ENCODE data around the gene TNFSF11. TPM values are rescaled to one million over a fixed set of nuclear protein-coding genes. Genes with fewer than 3 reads are reported as not detected.

The TNFSF11 gene
- polyA plus RNA-seq, 3 donors: not detected

- H3K79me2 ChIP-seq (ENCODE audit: insufficient read depth, low read length): no peaks in the 10 kb centered on the region
- peak; percentile 9 to 44 (median 16) for DNase-seq
- no peak overlapping the region for H3K4me3 ChIP-seq (replicated peaks in 1 of 3; ENCODE audit: low read depth in 2 of 3, low read length in 3 of 3)
- no peaks in the 10 kb centered on the region for H3K36me3 ChIP-seq (replicated peaks in 1 of 2; ENCODE audit: control insufficient read depth in 1 of 2, insufficient read depth in 2 of 2, low read length in 2 of 2)
- H3K9me3 ChIP-seq (replicated peaks in 1 of 2; ENCODE audit: control insufficient read depth in 1 of 2, insufficient read depth in 1 of 2, low read length in 2 of 2): peaks cover 0 to 10% of the 10 kb centered on the region in 2 donors
- no peak for TF ChIP-seq CTCF (IDR thresholded peaks at IDR 0.05)
- no peaks in the 10 kb centered on the region for H4K20me1 ChIP-seq (ENCODE audit: insufficient read depth, low read length)
- no peaks in the 10 kb centered on the region for H3K27me3 ChIP-seq (ENCODE audit: control insufficient read depth in 2 of 2, insufficient read depth in 2 of 2, low read length in 2 of 2)
- Mint-ChIP-seq H3K4me1 (peaks cover 21% of the 10 kb centered on the region), H3K9me3 (peaks cover 7 to 23% (median 17%) of the 10 kb centered on the region in 7 donors), H3K4me3 (peak overlapping the region in 1 of 2 donors; percentile 8), H3K27me3 (ENCODE audit: low read depth in 3 of 3) (peaks cover 0 to 1% (median 0%) of the 10 kb centered on the region in 3 donors), H3K27ac (peak overlapping the region; percentile 19 to 85 (median 68)), H3K36me3 (peaks cover 0 to 6% of the 10 kb centered on the region in 2 donors)
- intact Hi-C loops (cut with micrococcal nuclease): no loop called here
- H3K4me1 ChIP-seq (ENCODE audit: control insufficient read depth in 1 of 2, insufficient read depth in 2 of 2, low read length in 2 of 2): peaks cover 12 to 15% of the 10 kb centered on the region in 2 donors
- no peak overlapping the region for H3K9ac ChIP-seq (ENCODE audit: insufficient read depth, low read length, poor library complexity, severe bottlenecking)
- no peak overlapping the region for H2AFZ ChIP-seq (ENCODE audit: insufficient read depth, low read depth, low read length, poor library complexity, severe bottlenecking)
- WGBS (ENCODE audit: insufficient coverage): 33% methylated on average over 3 of the region's 3 CpGs
- H3K27ac ChIP-seq (ENCODE audit: low read depth in 1 of 2, low read length in 2 of 2): peak overlapping the region; percentile 37 to 40
- H3K4me2 ChIP-seq (replicated peaks; ENCODE audit: extremely low read depth, low read length, poor library complexity, severe bottlenecking): no peak overlapping the region
Observed at GRCh38 chr13:42561752-42562467, 12.0 kb upstream of the TNFSF11 start.

- Histone ChIP-seq H3K27ac (ENCODE audit: low read depth in 1 of 2, low read length in 2 of 2) (no peak overlapping the region), H3K4me3 (replicated peaks in 1 of 3; ENCODE audit: low read depth in 2 of 3, low read length in 3 of 3) (no peak overlapping the region), H3K9ac (ENCODE audit: insufficient read depth, low read length, poor library complexity, severe bottlenecking) (no peak overlapping the region), H4K20me1 (ENCODE audit: insufficient read depth, low read length) (no peaks in the 10 kb centered on the region), H2AFZ (ENCODE audit: insufficient read depth, low read depth, low read length, poor library complexity, severe bottlenecking) (no peak overlapping the region), H3K9me3 (replicated peaks in 1 of 2; ENCODE audit: control insufficient read depth in 1 of 2, insufficient read depth in 1 of 2, low read length in 2 of 2) (peaks cover 0 to 9% of the 10 kb centered on the region in 2 donors), H3K79me2 (ENCODE audit: insufficient read depth, low read length) (no peaks in the 10 kb centered on the region), H3K27me3 (ENCODE audit: control insufficient read depth in 2 of 2, insufficient read depth in 2 of 2, low read length in 2 of 2) (peaks cover 3% of the 10 kb centered on the region in 2 donors), H3K4me1 (ENCODE audit: control insufficient read depth in 1 of 2, insufficient read depth in 2 of 2, low read length in 2 of 2) (no peaks in the 10 kb centered on the region), H3K36me3 (replicated peaks in 1 of 2; ENCODE audit: control insufficient read depth in 1 of 2, insufficient read depth in 2 of 2, low read length in 2 of 2) (no peaks in the 10 kb centered on the region), H3K4me2 (replicated peaks; ENCODE audit: extremely low read depth, low read length, poor library complexity, severe bottlenecking) (no peak overlapping the region)
- intact Hi-C loops (cut with micrococcal nuclease): no loop called here
- peaks cover 0 to 6% of the 10 kb centered on the region in 2 donors for H3K36me3 Mint-ChIP-seq
- peaks cover 1 to 5% (median 1%) of the 10 kb centered on the region in 3 donors for H3K27me3 Mint-ChIP-seq (ENCODE audit: low read depth in 3 of 3)
- no peak overlapping the region for H3K4me3 Mint-ChIP-seq
- no CpG with 5 or more reads among the region's 2 CpGs for WGBS (ENCODE audit: insufficient coverage)
- H3K4me1 Mint-ChIP-seq: peaks cover 6% of the 10 kb centered on the region
- no peak for DNase-seq
- H3K27ac Mint-ChIP-seq: no peak overlapping the region
- no peak for TF ChIP-seq CTCF (IDR thresholded peaks at IDR 0.05)
- peaks cover 9 to 33% (median 17%) of the 10 kb centered on the region in 7 donors for H3K9me3 Mint-ChIP-seq
Observed at GRCh38 chr13:42567906-42568305, 6.0 kb upstream of the TNFSF11 start.
